ENCODE measurements around the gene P3R3URF. TPM values are rescaled to one million over a fixed set of nuclear protein-coding genes. Genes with fewer than 3 reads are reported as not detected.
A peak's percentile ranks its signal among the peaks of the same experiment; 100 is the strongest.

Gene P3R3URF
- polyA plus RNA-seq, 3 donors = not detected

GRCh38 chr1:46134660-46135331 lies 41.5 kb downstream of the P3R3URF start:
- Mint-ChIP-seq H3K4me3 (no peak overlapping the region), H3K9me3 (peaks cover 0 to 18% (median 6%) of the 10 kb centered on the region in 7 donors), H3K4me1 (peaks cover 31% of the 10 kb centered on the region), H3K27ac (no peak overlapping the region), H3K36me3 (peaks cover 0 to 3% of the 10 kb centered on the region in 2 donors), H3K27me3 (ENCODE audit: low read depth in 3 of 3) (peaks cover 30 to 49% (median 45%) of the 10 kb centered on the region in 3 donors)
- Histone ChIP-seq H3K4me3 (replicated peaks in 1 of 3; ENCODE audit: low read depth in 2 of 3, low read length in 3 of 3) (no peak overlapping the region), H3K4me2 (replicated peaks; ENCODE audit: extremely low read depth, low read length, poor library complexity, severe bottlenecking) (no peak overlapping the region), H3K9ac (ENCODE audit: insufficient read depth, low read length, poor library complexity, severe bottlenecking) (no peak overlapping the region), H3K36me3 (replicated peaks in 1 of 2; ENCODE audit: control insufficient read depth in 1 of 2, insufficient read depth in 2 of 2, low read length in 2 of 2) (no peaks in the 10 kb centered on the region), H3K27me3 (ENCODE audit: control insufficient read depth in 2 of 2, insufficient read depth in 2 of 2, low read length in 2 of 2) (peaks cover 27 to 45% of the 10 kb centered on the region in 2 donors), H3K4me1 (ENCODE audit: control insufficient read depth in 1 of 2, insufficient read depth in 2 of 2, low read length in 2 of 2) (peaks cover 22 to 29% of the 10 kb centered on the region in 2 donors), H3K27ac (ENCODE audit: low read depth in 1 of 2, low read length in 2 of 2) (no peak overlapping the region), H2AFZ (ENCODE audit: insufficient read depth, low read depth, low read length, poor library complexity, severe bottlenecking) (no peak overlapping the region), H3K9me3 (replicated peaks in 1 of 2; ENCODE audit: control insufficient read depth in 1 of 2, insufficient read depth in 1 of 2, low read length in 2 of 2) (no peaks in the 10 kb centered on the region), H4K20me1 (ENCODE audit: insufficient read depth, low read length) (no peaks in the 10 kb centered on the region), H3K79me2 (ENCODE audit: insufficient read depth, low read length) (no peaks in the 10 kb centered on the region)
- TF ChIP-seq, protein P1, sequence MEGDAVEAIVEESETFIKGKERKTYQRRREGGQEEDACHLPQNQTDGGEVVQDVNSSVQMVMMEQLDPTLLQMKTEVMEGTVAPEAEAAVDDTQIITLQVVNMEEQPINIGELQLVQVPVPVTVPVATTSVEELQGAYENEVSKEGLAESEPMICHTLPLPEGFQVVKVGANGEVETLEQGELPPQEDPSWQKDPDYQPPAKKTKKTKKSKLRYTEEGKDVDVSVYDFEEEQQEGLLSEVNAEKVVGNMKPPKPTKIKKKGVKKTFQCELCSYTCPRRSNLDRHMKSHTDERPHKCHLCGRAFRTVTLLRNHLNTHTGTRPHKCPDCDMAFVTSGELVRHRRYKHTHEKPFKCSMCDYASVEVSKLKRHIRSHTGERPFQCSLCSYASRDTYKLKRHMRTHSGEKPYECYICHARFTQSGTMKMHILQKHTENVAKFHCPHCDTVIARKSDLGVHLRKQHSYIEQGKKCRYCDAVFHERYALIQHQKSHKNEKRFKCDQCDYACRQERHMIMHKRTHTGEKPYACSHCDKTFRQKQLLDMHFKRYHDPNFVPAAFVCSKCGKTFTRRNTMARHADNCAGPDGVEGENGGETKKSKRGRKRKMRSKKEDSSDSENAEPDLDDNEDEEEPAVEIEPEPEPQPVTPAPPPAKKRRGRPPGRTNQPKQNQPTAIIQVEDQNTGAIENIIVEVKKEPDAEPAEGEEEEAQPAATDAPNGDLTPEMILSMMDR (IDR thresholded peaks at IDR 0.05) = no peak
- DNase-seq = peak; percentile 23 to 79 (median 35)
- intact Hi-C loops (cut with micrococcal nuclease) = loop anchor here in 1 of 2 donors (5.0 kb wide), 1 partner anchor 238 kb away; no protein-coding TSS in a partner anchor
- WGBS (ENCODE audit: insufficient coverage) = 90% methylated on average over 2 of the region's 3 CpGs

- H3K9me3 Mint-ChIP-seq = peaks cover 0 to 18% (median 6%) of the 10 kb centered on the region in 7 donors
- no CpG with 5 or more reads among the region's 3 CpGs for WGBS (ENCODE audit: insufficient coverage)
- peak overlapping the region in 2 of 7 donors; percentile 69 to 75 for H3K27ac Mint-ChIP-seq
- DNase-seq = no peak
- H3K27me3 Mint-ChIP-seq (ENCODE audit: low read depth in 3 of 3) = peaks cover 38 to 56% (median 51%) of the 10 kb centered on the region in 3 donors
- TF ChIP-seq, protein P1 (IDR thresholded peaks at IDR 0.05) = no peak
- H2AFZ ChIP-seq (ENCODE audit: insufficient read depth, low read depth, low read length, poor library complexity, severe bottlenecking) = peak overlapping the region; percentile 92
- H3K4me3 Mint-ChIP-seq = peak overlapping the region; percentile 97 to 98
- peak overlapping the region in 1 of 3 experiments; percentile 74 for H3K4me3 ChIP-seq (replicated peaks in 1 of 3; ENCODE audit: low read depth in 2 of 3, low read length in 3 of 3)
- peaks cover 22 to 29% of the 10 kb centered on the region in 2 donors for H3K4me1 ChIP-seq (ENCODE audit: control insufficient read depth in 1 of 2, insufficient read depth in 2 of 2, low read length in 2 of 2)
- peaks cover under 1 to 3% of the 10 kb centered on the region in 2 donors for H3K36me3 Mint-ChIP-seq
- H3K27ac ChIP-seq (ENCODE audit: low read depth in 1 of 2, low read length in 2 of 2) = no peak overlapping the region
- no peaks in the 10 kb centered on the region for H3K9me3 ChIP-seq (replicated peaks in 1 of 2; ENCODE audit: control insufficient read depth in 1 of 2, insufficient read depth in 1 of 2, low read length in 2 of 2)
- H3K4me1 Mint-ChIP-seq = peaks cover 31% of the 10 kb centered on the region
- H3K27me3 ChIP-seq (ENCODE audit: control insufficient read depth in 2 of 2, insufficient read depth in 2 of 2, low read length in 2 of 2) = peaks cover 37 to 54% of the 10 kb centered on the region in 2 donors
- H3K9ac ChIP-seq (ENCODE audit: insufficient read depth, low read length, poor library complexity, severe bottlenecking) = no peak overlapping the region
- no peaks in the 10 kb centered on the region for H3K79me2 ChIP-seq (ENCODE audit: insufficient read depth, low read length)
- H3K4me2 ChIP-seq (replicated peaks; ENCODE audit: extremely low read depth, low read length, poor library complexity, severe bottlenecking) = peak overlapping the region; percentile 88
- intact Hi-C loops (cut with micrococcal nuclease) = loop anchor here in 1 of 2 donors (5.0 kb wide), 1 partner anchor 238 kb away; no protein-coding TSS in a partner anchor
- H4K20me1 ChIP-seq (ENCODE audit: insufficient read depth, low read length) = no peaks in the 10 kb centered on the region
- no peaks in the 10 kb centered on the region for H3K36me3 ChIP-seq (replicated peaks in 1 of 2; ENCODE audit: control insufficient read depth in 1 of 2, insufficient read depth in 2 of 2, low read length in 2 of 2)
These were observed 42.4 kb downstream of the P3R3URF start for GRCh38 chr1:46133781-46134350.
